Transverse colon (tissue), 4 donors: ENCODE measurements around the gene NAPG. TPM values are rescaled to one million over a fixed set of nuclear protein-coding genes. Genes with fewer than 3 reads are reported as not detected.
A peak's percentile ranks its signal among the peaks of the same experiment; 100 is the strongest.

Source experiments
- DNase-seq: peaks from one replicate; pipeline ENCODE4 v3.0.0-alpha.2; 2019
- H3K27ac ChIP-seq, 4 donors: fragments of 200-600 bp; sonication (generic); 2 replicates each; pipeline ENCODE4 v1.5.1; 2016 to 2018; ENCODE audit warnings: inconsistent platforms in 4 of 4
- H3K27me3 ChIP-seq: fragments of 200-600 bp; sonication (generic); 2 replicates; pipeline ENCODE4 v1.5.1; 2017; ENCODE audit warnings: inconsistent platforms
- H3K36me3 ChIP-seq, 4 donors: fragments of 200-600 bp; sonication (generic); 2 replicates each; pipeline ENCODE4 v1.5.1; 2017 to 2019; ENCODE audit warnings: inconsistent platforms in 4 of 4
- H3K4me1 ChIP-seq, 4 donors: fragments of 200-600 bp; sonication (generic); 2 replicates each; pipeline ENCODE4 v1.5.1; 2017 to 2020; ENCODE audit warnings: inconsistent platforms in 4 of 4
- H3K4me3 ChIP-seq, 4 donors: fragments of 200-600 bp; sonication (generic); 1 replicate in 1 of 4; 2 replicates in 3 of 4; pipeline versions ENCODE4 v1.5.1 to v1.6.1; 2017 to 2019; ENCODE audit warnings: inconsistent platforms in 4 of 4
- H3K9me3 ChIP-seq, 2 donors: fragments of 200-600 bp; sonication (generic); 2 replicates each; pipeline ENCODE4 v1.5.1; 2017 to 2019; ENCODE audit warnings: inconsistent platforms in 2 of 2
- EP300 ChIP-seq: sonication (generic); formaldehyde crosslinking; IDR thresholded peaks from one replicate; pipeline ENCODE4 v1.6.1; 2017; ENCODE audit warnings: antibody characterized with exemption, low read depth
- POLR2A ChIP-seq: fragments of 450-650 bp; IDR thresholded peaks from one replicate; pipeline ENCODE4 v1.6.1; 2016; ENCODE audit warnings: antibody characterized with exemption, mild to moderate bottlenecking, moderate library complexity
- POLR2AphosphoS5 ChIP-seq, 3 donors: sonication (generic); formaldehyde crosslinking; IDR thresholded peaks; one replicate each; pipeline ENCODE4 v1.6.1; 2016; ENCODE audit warnings: antibody characterized with exemption in 3 of 3
- WGBS, 2 donors: methylation state at CpG; one replicate each; pipeline ENCODE4 v1.1.5; 2018; ENCODE audit warnings: low coverage in 1 of 2; 5-methylcytosine and 5-hydroxymethylcytosine counted together
- in situ Hi-C, 4 donors: fragments of 200-750 bp; cut with MboI; loops; one replicate each; pipeline versions ENCODE4 v1.15.0 to v1.15.1; 2017; ENCODE audit warnings: low sequenced_read_pairs in 3 of 4, low pct_ligation_motif_present in 1 of 4, low pct_unique_long_range_greater_than_20kb in 1 of 4
- intact Hi-C: fragments of 100-400 bp; cut with DNase I; formaldehyde crosslinking; loops from one replicate; pipeline ENCODE4 v1.15.1; 2023; ENCODE audit warnings: low total_unique reads
- total RNA-seq, 4 donors: library from RNA; depleted of rRNA; stranded (reverse); fragments of >200 nt; gene quantifications; one replicate each; pipeline ENCODE4 v1.1.0, GENCODE V29; 2016
- TF ChIP-seq, protein P1 (sequence below), 5 experiments: fragments of 200-600 bp in 3 of 5; fragments of 450-650 bp in 2 of 5; sonication (generic) in 3 of 5; IDR thresholded peaks; 1 replicate in 2 of 5; 2 replicates in 3 of 5; pipeline ENCODE4 v1.5.1; 2016 to 2017; ENCODE audit warnings: antibody characterized with exemption in 5 of 5, inconsistent platforms in 3 of 5, mild to moderate bottlenecking in 2 of 5, moderate library complexity in 1 of 5

NAPG gene
- total RNA-seq, 4 donors from 2014 or later: 28.9 to 47.5 (median 41.1) TPM

DNA sequence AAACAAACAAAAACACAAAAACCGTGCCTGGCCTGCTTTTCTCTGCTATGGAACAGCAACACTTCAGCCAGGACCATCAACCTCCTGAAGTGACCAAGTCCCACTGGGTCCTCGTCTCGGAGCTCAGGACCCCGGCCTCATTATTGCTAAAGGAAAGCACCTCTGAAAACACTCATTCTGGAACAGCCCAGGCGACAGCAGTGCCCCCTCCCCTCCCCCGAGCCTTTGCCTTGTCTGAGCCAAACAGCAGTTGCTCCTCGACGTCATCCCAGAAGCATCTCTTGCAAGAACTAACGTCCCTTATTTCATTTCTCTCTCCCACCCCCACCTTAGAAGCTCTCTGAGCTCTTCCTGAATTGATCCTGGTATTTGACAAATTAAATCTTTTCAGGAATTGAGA is 44.0 kb upstream of the NAPG start:
- no peaks in the 10 kb centered on the region for H3K27me3 ChIP-seq
- no peak overlapping the region for H3K4me3 ChIP-seq
- DNase-seq: no peak
- in situ Hi-C loops: no loop called here
- H3K4me1 ChIP-seq: peaks cover 1 to 9% (median 4%) of the 10 kb centered on the region in 4 donors
- H3K9me3 ChIP-seq: no peaks in the 10 kb centered on the region
- H3K36me3 ChIP-seq: no peaks in the 10 kb centered on the region
- H3K27ac ChIP-seq: no peak overlapping the region
- intact Hi-C loops: no loop called here
- TF ChIP-seq EP300: no peak
- TF ChIP-seq, protein P1, sequence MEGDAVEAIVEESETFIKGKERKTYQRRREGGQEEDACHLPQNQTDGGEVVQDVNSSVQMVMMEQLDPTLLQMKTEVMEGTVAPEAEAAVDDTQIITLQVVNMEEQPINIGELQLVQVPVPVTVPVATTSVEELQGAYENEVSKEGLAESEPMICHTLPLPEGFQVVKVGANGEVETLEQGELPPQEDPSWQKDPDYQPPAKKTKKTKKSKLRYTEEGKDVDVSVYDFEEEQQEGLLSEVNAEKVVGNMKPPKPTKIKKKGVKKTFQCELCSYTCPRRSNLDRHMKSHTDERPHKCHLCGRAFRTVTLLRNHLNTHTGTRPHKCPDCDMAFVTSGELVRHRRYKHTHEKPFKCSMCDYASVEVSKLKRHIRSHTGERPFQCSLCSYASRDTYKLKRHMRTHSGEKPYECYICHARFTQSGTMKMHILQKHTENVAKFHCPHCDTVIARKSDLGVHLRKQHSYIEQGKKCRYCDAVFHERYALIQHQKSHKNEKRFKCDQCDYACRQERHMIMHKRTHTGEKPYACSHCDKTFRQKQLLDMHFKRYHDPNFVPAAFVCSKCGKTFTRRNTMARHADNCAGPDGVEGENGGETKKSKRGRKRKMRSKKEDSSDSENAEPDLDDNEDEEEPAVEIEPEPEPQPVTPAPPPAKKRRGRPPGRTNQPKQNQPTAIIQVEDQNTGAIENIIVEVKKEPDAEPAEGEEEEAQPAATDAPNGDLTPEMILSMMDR (IDR thresholded peaks at IDR 0.05): no peak
- WGBS, 2 donors: 62 to 78% methylated on average over 2 to 9 of the region's 9 CpGs

DNA sequence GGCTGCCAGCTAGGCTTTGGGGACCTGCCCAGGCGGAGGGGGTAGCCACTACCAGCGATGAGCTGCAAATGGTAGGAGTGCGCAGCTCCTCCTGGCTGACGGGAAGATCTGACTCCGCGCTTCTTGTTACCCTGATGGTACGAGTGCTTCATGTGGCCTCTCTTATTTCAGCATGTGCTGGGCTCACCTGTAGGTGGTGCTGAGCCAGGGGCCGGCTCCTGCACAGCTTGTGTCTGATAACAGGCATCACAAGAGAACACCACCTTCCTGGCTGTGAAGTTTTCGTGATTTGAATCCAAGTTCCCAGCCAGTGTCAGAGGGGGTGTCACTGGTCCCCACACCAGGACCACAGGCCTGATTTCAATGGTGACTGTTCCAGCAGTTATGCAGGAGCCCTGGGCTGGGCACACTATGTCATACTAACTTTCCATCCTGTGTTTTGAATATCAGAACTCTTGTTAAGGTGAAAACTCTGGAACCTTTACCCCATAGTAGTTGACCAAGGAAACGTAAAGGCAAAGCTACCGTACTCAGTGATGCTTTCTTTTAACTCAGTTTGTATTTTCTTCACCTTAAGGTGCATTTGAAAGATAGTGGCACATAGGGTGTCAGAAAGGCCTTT is 43.4 kb upstream of the NAPG start:
- TF ChIP-seq, protein P1 (IDR thresholded peaks at IDR 0.05): no peak
- TF ChIP-seq EP300 (no peak), POLR2A (no peak), POLR2AphosphoS5 (IDR thresholded peaks at IDR 0.05) (no peak)
- Histone ChIP-seq H3K4me1 (peaks cover 0 to 4% (median 0%) of the 10 kb centered on the region in 4 donors), H3K27ac (no peak overlapping the region), H3K9me3 (no peaks in the 10 kb centered on the region), H3K27me3 (no peaks in the 10 kb centered on the region), H3K36me3 (no peaks in the 10 kb centered on the region), H3K4me3 (no peak overlapping the region)
- intact Hi-C loops (no loop called here), in situ Hi-C loops (no loop called here)
- WGBS, 2 donors: 94 to 100% methylated on average over 1 to 11 of the region's 11 CpGs
- DNase-seq: no peak

DNA sequence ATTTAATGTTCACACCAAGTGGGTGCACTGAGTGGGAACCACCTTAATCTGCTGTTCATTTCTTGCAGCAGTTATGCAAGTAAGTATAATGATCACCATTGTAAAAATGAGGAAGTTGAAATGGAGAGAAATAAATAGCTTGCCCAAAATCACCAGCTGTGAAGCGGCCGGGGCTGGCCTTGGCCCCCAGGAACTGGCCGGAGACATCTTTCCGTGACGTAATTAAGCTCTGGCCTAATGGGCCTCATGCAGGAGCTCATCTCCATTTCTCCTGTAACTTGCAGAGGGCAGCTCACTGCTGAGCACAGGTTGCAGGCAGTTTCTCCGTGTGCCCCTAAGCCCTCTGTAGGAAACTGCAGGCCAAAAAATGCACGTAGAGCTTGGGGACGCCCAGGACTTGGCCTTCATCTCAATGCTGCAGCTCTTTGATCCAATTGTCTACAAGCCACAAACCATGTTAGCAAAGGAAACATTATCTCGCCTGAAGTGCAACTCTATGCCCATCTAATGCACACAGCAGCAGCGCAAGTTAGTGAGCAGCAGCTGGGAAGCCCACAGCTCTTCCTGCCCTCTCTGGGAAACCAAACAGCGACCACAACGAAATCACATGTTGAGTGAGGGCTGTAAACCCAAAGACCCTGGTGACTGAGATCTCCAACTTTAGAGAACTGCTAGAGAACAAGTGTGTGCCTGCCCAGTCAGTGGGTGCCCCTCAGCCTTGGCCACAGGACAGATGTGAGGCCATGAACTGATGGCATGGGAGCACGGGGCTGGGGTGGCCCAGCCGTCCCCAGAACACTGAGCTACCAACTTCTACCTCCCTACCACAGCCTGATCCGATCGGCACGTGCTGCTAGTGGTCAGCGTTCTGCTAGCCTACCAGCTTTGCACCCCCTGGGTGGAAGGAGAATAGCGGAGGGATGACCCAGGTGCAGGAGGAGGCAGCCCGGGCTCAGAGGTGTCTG is 42.6 kb upstream of the NAPG start:
- Histone ChIP-seq H3K27ac (no peak overlapping the region), H3K4me3 (no peak overlapping the region), H3K27me3 (no peaks in the 10 kb centered on the region), H3K9me3 (no peaks in the 10 kb centered on the region), H3K36me3 (no peaks in the 10 kb centered on the region), H3K4me1 (peaks cover 0 to 4% (median 0%) of the 10 kb centered on the region in 4 donors)
- in situ Hi-C loops: no loop called here
- TF ChIP-seq EP300 (no peak), POLR2A (no peak), POLR2AphosphoS5 (IDR thresholded peaks at IDR 0.05) (no peak)
- TF ChIP-seq, protein P1 (IDR thresholded peaks at IDR 0.05): no peak
- intact Hi-C loops: no loop called here
- 41 to 68% methylated on average over 3 to 20 of the region's 20 CpGs for WGBS, 2 donors
- peak; percentile 25 for DNase-seq

DNA sequence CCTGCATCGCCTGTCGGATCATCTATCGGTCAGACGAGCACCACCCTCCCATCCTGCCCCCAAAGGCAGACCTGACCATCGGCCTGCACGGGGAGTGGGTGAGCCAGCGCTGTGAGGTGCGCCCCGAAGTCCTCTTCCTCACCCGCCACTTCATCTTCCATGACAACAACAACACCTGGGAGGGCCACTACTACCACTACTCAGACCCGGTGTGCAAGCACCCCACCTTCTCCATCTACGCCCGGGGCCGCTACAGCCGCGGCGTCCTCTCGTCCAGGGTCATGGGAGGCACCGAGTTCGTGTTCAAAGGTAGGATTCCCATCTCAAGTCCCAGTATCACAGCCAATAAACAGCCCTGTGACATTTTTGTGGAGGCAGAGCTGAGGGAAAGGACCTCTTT is 40.4 kb upstream of the NAPG start:
- Histone ChIP-seq H3K4me3 (no peak overlapping the region), H3K9me3 (no peaks in the 10 kb centered on the region), H3K36me3 (no peaks in the 10 kb centered on the region), H3K27me3 (no peaks in the 10 kb centered on the region), H3K4me1 (peaks cover 0 to 4% (median 0%) of the 10 kb centered on the region in 4 donors), H3K27ac (no peak overlapping the region)
- WGBS, 2 donors: 97% methylated on average over 20 of the region's 20 CpGs; no CpG with 5 or more reads in 1 of the 2 donors
- TF ChIP-seq EP300: no peak
- no peak for DNase-seq
- in situ Hi-C loops (no loop called here), intact Hi-C loops (loop anchor here (1.0 kb wide), 1 partner anchor 44 kb away; no protein-coding TSS in a partner anchor)
